ENCODE data around the gene MYBPC1.

MYBPC1 gene

GRCh38 chr12:101604132-101604531 is 9.4 kb downstream of the MYBPC1 start:
- DNase-seq, result no peak

GRCh38 chr12:101607894-101608293 is 13.1 kb downstream of the MYBPC1 start:
- DNase-seq, result no peak

- no peak for DNase-seq
Measured at GRCh38 chr12:101608301-101609133, 13.7 kb downstream of the MYBPC1 start.

- no peak for DNase-seq
Measured at GRCh38 chr12:101609198-101609597, 14.4 kb downstream of the MYBPC1 start.

GRCh38 chr12:101612160-101612916 is 17.6 kb downstream of the MYBPC1 start:
- DNase-seq, result no peak

- DNase-seq, result no peak
Measured at GRCh38 chr12:101616027-101616494, 21.3 kb downstream of the MYBPC1 start.

- no peak for DNase-seq
Measured at GRCh38 chr12:101619026-101619786, 24.4 kb downstream of the MYBPC1 start.

GRCh38 chr12:101619858-101620761 is 25.3 kb downstream of the MYBPC1 start:
- DNase-seq, result no peak

GRCh38 chr12:101620762-101621133 is 26.0 kb downstream of the MYBPC1 start:
- no peak for DNase-seq

- no peak for DNase-seq
Measured at GRCh38 chr12:101628676-101629075, 33.9 kb downstream of the MYBPC1 start.

GRCh38 chr12:101634724-101635123 is 40.0 kb downstream of the MYBPC1 start:
- DNase-seq, result no peak

GRCh38 chr12:101637936-101638335 is 43.2 kb downstream of the MYBPC1 start:
- DNase-seq, result no peak

GRCh38 chr12:101642115-101643067 is 47.6 kb downstream of the MYBPC1 start:
- peak in 1 of 2 donors; percentile 19 for DNase-seq

GRCh38 chr12:101647711-101648110 is 52.9 kb downstream of the MYBPC1 start:
- DNase-seq, result no peak

- no peak for DNase-seq
Measured at GRCh38 chr12:101648195-101648594, 53.4 kb downstream of the MYBPC1 start.

- DNase-seq, result no peak
Measured at GRCh38 chr12:101650346-101651117, 55.8 kb downstream of the MYBPC1 start.

- DNase-seq, result no peak
Measured at GRCh38 chr12:101653030-101653429, 58.3 kb downstream of the MYBPC1 start.

GRCh38 chr12:101653503-101653902 is 58.7 kb downstream of the MYBPC1 start:
- DNase-seq, result no peak

GRCh38 chr12:101654442-101654841 is 59.7 kb downstream of the MYBPC1 start:
- no peak for DNase-seq

GRCh38 chr12:101655393-101655792 is 60.6 kb downstream of the MYBPC1 start:
- DNase-seq, result no peak

All from CD4-positive, alpha-beta T cell treated with Interleukin-4 for 1 hour (primary cell).